GM21390 (cell line): Measurements from ENCODE around the gene EFL1.
A peak's percentile ranks its signal among the peaks of the same experiment; 100 is the strongest.

Source experiments
- ATAC-seq: cut with Tn5 transposase; IDR thresholded peaks from one replicate; pipeline ENCODE4 v1.9.1; 2021; ENCODE audit not compliant: unreplicated experiment

EFL1 gene

DNA sequence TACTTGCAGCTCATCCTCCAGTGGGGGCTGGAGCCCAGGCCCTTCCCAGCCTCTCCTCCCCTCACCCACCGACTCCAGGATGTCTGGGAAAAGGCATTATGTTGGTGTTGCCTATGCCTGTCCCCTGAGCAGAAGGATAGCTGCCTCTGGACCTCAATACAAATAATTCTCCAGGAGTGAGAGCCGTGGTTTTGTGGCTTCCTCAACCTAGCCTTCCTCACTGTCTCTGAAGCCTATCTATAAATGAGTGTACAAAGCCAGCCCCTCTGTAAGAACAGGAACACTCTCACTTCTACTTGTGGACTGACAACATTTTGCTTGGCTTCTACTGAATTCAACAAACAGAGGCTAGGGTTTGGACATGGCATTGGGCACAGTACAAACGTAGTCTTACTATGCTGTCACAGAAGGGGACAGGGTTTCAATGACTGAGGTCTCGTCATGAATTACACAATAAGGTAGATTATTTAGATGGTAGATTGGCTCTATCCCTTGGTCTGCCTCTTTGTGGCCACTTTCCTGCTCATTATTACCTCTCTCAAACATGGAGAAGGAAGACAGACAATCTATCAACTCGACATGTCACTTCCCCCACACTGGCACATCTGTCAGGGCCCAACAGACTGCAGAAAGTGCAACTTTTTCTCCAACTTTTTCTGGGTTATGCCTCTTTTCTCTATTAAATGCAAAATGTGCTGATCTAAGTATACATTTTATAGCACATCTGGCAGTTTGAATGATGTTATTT lies 134.0 kb downstream of the EFL1 start:
- ATAC-seq, result peak; percentile 63

DNA sequence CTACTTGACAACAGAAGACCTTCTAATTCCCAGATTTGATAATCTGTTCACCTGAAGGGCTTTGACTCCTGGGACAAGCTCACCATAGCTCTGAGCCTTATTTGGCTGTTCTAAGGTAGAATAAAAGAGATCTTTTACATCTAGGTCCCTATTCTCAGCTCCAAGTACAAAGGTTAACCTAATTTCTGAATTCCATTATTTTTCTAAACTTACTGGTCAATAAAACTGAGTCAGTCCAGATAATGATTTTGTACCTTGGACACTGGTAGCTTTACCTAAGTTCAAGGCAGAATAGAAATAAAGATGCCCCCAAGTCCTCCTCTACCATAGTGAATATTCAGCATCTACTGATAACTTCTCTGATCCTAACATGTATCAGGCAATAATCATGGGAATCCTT lies 135.0 kb downstream of the EFL1 start:
- no peak for ATAC-seq

DNA sequence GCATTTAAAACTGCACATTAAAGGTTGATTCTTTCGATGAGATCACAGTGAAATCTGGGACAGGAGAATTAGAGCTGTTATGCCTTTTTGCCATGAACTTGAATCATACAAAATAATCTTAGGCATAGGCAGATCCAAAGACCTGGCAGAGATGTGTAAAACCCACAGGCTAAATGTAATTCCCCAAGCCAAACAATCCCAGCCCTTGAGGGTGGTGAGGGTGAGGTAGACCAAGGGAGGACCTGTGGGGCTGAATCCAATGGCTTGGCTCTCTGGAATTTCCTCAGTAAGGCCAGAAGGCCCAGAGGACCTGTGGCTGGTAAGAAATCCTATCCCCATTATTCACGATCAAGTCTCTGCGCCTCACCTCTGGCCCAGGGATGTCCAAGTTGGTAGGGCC lies 136.2 kb downstream of the EFL1 start:
- no peak for ATAC-seq

DNA sequence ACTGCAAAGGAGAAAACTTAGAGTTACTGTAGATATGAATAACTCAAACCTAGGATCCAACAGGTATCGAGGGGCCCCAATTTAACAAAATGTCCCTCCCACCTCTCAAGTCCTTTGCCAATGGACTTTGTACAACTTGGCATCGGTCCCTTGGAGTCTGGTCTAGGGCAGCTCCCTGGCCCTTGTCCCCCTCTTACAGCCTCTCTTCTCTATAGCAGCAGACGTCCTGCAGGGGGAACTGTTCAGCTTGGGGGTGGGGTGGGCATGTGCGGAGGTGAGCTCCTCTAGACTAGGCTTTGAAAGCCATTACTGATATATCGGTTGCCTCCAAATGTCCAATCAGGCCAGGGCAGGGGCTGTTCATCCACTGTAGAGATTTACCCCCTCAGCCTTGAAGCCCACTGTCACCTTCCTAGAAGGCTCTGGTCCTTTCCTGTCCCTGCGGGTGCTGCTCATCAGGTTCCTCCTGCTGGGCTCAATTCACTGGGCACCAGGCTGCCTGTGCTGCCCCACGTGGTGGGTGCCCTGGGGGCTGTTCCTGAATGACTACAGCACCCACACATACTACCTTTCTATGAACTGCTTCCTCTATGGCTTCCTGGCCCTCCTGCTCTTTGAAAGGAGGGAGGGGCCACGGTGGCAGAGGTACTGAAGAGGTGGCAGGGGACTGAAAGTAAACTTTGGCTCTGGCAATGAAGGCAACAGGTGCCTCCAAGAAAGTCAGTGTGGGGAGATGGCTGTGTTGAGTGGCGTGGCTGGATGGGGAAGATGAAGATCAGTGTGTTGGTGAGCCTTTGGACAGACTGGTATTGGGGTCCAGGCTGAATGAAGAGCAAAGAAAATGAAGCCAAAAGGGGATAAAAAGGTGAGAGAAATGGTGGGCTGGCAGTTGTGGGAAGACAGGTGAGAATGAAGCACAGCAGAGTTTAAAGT lies 137.9 kb downstream of the EFL1 start:
- ATAC-seq, result no peak

DNA sequence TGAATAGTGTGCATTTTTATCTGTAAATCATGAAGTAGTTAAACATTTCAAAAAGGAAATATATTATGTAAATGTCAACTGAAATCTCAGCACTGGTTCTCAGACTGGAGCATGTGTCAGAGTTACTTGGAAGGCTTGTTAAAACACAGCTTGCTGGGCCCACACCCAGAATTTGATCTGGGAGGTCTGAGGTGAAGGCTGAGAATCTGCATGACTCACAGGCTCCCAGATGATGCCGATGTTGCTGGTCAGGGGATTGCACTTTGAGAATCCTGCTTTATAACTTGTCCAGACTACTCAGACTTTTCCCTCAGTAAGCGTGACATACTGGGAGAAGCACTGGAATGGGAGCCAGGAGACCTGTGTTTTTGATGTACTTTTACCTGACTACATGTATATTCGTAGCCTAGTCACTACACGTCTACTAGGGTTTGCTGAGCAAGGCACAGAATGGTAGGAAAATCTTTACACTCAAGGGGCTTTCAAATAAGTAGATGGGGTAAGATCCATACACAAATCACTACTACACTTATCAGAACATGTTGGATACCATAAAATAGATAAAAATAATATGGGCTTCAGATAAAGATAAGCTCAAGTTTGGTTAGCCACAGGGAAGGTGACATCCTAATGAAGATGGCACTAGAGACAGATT lies 139.7 kb downstream of the EFL1 start:
- no peak for ATAC-seq

DNA sequence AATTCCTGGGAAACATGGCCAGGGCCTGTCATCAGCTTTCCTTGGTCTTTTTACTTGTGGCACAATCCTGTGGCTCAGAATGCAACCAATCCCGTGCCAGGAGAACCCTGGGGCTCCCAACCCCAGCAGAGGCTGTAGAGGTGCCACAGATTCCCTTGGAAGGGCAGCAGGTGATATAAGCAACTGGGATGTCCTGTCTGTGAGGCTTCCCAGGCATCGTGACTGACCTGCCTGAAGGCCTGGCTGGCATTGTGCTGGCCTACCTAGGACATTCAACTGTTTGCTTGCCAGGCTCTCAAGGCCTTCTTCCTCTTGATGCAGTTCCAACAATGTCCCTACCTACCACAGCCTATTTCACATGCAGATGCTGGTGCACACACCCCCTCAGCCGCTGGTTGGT lies 144.5 kb downstream of the EFL1 start:
- ATAC-seq, result no peak

DNA sequence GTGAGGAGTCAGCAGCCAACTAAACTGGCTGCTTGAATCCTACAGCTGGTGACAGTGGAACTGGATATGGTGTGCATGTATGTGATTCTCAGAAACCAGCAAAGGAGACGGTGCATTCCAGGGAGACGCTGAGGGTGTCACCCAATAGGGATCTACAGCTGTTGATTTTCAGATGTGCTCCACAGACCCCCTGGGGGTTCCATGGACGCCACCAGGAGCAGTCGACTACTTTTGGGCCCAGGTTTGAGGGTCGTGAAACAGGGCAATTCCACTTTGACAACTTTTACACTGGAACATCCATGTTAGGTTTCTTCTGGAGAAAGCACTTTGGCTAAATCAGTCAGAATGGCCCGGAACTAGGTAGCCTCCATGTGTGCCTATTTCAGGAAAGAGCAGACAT lies 145.2 kb downstream of the EFL1 start:
- no peak for ATAC-seq

DNA sequence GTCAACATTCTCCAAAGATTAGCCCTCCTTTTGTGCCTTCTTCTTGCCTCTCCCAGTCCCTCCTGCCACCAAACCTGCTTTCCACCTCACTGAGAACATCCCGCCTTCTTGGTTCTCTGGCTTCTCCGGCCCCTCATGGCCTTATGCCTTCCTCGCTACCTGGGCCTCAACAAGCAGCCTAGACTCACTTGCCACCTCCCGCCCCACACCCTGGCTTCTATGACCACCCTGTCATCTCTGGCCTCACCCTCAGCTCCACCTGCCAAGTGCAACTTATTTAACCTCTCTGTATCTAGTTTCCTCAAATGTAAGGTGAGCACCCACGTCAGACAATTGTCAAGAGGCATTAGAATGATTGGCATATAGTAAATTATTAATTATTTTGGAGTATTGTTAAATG lies 147.9 kb downstream of the EFL1 start:
- no peak for ATAC-seq

DNA sequence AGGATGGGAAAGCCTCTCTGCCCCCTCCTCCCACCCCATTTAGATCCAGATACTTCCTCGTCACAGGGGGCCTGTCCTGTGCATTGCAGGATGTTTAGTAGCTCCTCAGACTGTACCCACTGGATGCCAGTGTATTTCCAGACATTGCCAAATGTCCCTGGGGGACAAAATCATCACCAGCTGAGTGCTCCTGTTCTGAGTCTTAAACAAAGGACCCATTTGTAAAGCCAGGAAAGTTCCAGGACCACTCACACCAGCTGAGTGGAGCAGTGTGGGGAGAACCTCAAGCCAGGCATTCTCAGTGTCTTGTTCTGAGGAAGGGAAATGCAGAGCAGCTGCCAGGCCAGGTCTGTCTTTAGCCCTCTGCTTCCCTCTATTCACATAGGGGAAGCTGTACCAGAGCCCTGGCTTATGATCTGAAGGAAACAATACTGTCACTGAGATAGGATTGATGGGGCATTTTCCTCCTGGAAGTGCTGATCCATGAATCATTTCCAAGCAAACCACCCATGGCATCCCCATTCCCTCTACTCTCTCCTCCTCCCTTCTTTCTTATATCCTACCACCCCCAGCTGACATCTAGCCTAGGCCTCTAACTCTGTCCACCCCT lies 149.3 kb downstream of the EFL1 start:
- no peak for ATAC-seq

DNA sequence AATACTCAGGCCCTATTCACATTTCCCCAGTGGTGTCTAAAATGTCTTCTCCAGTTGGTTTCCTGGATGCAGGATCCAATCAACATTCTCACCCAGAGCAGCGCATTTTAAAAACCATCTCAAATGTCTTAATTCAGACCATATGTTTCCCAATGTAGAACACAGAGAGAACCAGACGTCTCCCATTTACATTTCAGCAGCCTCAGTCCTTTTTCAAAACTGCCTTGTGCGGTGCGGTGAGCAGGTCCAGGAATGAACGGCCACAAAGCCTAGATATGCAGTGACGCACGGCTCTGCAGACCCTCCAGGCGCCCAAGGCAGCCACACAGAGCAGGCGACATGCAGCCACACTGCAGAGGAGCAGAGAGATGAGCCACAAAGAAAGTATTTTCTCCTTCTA lies 150.6 kb downstream of the EFL1 start:
- no peak for ATAC-seq

DNA sequence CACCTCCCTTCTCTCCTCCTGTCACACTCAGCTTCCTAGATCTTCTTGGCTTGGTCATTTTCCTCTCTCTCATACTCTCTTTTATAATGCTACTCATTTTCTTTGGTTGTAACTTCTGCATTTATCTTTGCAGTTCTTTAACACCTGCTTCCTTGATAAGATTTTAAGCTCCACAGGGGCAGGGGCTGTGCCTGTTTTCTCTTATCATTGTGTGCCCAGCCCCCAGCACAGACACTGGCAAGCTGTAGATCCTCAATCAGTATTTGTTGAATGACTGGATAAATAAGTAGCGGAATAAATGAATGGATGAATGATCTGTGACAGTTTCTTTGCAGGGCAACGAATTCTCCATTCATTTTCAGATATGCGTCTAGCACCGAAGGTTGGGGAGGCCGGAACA lies 152.4 kb downstream of the EFL1 start:
- no peak for ATAC-seq

DNA sequence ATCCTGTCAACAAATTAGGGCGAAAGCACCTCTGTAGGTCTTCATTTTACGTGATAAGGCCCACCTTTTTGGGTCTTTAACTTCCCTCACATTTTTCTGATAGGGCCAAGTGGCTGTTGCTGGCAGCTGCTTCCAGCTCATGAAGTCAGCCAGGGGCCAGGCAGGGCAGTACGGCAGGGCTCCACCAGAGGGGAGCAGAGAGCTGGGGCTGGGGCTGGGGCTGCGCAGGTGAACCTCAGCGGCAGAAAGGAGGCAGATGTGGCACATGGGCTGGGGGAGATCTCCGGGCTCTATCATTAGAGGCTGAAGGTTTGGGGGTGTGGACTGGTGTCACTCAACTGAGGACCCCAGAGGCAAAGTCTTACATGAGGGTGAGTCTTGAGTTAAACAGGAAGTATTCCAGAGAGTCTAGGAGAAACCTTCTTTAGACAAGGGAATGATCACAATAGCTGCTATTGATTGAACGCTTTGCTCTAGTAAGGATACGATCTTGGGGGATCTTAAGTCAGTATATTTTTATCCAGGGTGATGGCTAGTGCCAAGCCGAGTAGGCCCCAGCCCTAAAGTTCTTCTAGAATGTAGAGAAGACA lies 153.9 kb downstream of the EFL1 start:
- ATAC-seq, result peak; percentile 92

DNA sequence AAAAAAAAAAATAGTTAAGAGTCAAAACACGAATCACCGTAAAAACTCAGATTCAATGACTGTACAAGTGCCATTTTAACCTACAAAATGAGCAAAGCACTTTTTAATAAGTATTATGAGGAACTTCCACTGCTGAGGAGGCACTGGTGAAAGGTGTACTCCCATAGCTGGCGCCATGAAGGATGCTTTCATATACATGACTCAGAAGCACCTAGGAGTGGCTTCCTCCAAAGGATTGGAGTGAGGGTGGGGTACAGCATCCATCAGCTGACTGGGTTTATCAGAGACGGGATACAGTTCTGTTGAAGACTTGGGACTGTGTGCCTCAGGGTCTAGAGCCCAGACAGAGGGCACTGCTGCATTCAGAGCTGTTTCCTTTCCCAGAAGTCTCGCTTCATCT lies 155.9 kb downstream of the EFL1 start:
- no peak for ATAC-seq

DNA sequence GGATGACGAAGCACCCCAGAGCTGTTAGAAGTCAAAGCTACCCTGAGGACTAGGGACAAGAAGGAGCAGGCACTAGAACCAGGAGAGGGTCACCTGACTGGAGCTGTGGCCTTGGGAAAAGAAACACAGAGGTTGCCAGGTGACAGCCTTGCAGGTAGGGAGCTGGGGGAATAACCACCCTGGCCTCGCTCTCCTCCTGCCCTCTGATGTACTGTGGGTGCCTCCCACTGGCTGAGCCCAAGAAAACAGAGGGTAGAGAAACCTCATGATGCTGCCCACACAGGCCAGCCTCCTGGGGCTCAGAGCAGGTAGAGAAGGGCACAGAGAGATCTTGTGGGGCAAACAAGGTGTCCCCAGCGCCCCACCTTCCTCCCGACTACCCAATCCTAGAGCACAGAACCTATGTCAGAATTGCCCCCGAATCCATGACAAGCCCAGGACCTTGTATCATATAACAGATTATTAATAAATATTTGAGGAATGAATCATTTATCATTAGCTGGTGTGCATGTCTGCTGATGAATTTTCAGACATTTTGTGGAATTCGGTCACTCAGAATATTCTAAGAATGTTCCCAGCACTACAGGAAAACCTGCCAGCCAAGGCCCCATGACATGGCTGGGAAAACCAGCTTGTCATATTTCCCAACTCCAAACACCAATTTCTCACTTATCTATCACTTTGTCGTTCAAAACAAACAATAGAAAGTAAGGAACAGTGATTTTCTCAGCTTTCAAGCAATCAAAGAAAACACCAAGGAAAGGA lies 156.9 kb downstream of the EFL1 start:
- no peak for ATAC-seq

DNA sequence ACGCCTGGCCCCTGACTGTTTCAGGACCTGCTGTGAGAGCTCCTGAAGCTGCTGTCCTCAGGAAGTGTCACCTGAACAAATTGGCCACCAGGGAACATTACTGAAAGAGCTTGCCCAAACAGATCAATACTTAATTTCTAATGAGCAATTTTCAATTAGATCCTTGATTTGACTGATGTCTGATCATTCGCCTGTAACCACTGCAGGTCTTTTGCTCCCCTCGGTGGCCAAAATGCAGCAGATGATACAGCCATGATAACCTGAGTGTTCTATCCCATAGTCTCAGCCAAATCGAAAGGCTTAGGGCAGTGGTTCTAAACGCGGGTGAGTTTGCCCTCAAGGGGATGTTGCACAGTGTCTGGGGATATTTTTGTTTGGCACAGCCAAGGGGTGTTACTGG lies 159.1 kb downstream of the EFL1 start:
- ATAC-seq, result no peak

DNA sequence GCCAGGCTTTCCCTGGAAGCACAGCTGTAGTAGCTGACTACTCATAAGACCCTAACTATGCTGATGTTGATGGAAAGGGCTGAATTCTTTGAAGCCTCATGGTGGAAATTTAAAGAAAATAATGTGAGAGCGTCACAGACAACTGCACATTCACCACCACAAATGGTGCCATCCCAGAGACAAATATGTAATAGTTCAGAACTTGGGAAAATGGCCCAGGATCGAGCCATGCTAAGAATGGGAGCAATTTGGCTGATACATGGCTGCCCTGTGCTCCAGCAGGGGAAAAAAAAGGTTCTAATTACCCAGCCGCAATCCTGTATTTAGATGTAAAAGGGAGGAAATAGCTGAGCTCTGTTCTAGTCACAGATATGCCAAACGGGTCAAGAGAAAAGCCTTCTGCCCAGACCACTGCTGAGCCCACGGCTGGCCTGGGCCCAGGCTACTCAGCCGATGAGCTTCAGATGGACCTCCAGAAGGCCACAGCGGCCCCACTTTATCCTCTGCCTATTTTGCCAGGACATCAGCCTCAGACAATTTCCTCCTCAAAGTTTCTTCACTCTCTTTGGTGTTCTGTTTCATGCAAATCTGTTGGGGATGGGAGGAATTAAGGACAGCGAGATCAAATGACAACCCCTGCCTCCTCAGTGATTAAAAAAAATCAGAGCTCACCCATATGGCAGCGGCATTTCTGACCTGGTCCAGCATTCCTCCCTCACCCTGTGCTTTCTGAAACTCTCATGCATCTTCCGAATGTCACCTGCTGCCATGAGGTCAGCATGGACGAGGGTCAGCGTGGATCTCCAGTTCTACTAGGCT lies 162.2 kb downstream of the EFL1 start:
- no peak for ATAC-seq

DNA sequence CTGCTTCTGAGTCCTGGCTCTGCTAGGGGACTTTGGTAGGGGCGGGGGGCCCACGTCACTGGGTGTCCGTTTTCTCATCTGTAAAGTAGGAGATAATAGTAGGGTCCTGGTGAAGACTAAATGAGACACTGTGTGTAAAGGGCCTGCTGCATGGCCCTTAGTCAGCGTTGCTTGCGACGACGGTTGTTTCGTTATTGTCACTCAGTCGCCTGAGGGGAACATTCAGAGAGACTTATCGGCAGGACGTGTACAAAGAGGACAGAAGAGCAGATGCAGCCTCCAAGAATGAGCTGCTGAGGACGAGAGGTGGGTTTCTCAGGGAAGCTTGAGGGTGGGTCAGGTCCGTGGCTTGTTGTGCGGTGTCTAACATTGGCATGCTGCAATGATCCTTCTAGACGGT lies 163.9 kb downstream of the EFL1 start:
- ATAC-seq, result no peak

DNA sequence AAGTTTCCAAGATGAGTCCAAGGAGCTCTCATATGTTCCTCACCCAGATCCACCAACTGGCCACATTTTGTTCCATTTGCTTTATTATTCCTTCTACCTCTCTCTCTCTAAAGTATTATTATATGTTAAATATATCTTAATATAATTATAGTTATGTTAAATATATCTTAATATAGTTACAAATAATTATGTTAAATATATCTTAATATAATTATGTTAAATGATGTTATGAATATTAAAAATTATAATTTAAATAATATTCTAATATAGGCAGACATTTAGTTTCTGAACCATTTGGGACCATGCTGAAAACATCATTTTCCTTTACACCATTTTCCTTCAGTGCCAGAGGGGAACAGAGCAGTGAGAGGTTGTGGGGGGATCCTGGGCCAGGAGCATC lies 166.7 kb downstream of the EFL1 start:
- no peak for ATAC-seq

DNA sequence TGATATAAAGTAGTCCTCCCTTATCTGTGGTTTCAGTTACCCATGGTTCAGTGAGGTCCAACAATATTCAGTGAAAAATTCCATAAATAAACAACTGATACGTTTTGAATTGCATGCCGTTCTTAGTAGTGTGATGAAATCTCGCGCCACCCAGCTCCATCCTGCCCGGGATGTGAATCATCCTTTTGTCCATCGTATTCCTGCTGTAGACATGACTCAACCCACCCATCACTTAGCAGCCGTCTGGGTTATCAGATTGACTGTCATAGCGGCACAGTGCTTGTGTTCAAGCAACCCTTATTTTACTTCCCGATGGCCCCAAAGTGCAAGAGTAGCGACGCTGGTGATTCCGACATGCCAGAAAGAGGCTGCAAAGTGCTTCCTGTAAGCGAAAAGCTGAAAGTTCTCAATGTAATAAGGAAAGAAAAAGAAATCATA lies 168.7 kb downstream of the EFL1 start:
- ATAC-seq, result no peak
